GM21528 (cell line): Measurements from ENCODE around the gene PDZK1IP1.

ENCODE experiments used
- ATAC-seq: cut with Tn5 transposase; IDR thresholded peaks from one replicate; pipeline ENCODE4 v1.9.1; 2021; ENCODE audit warnings: mild to moderate bottlenecking, moderate library complexity; ENCODE audit not compliant: unreplicated experiment, low FRiP score

The PDZK1IP1 gene, protein sequence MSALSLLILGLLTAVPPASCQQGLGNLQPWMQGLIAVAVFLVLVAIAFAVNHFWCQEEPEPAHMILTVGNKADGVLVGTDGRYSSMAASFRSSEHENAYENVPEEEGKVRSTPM

DNA sequence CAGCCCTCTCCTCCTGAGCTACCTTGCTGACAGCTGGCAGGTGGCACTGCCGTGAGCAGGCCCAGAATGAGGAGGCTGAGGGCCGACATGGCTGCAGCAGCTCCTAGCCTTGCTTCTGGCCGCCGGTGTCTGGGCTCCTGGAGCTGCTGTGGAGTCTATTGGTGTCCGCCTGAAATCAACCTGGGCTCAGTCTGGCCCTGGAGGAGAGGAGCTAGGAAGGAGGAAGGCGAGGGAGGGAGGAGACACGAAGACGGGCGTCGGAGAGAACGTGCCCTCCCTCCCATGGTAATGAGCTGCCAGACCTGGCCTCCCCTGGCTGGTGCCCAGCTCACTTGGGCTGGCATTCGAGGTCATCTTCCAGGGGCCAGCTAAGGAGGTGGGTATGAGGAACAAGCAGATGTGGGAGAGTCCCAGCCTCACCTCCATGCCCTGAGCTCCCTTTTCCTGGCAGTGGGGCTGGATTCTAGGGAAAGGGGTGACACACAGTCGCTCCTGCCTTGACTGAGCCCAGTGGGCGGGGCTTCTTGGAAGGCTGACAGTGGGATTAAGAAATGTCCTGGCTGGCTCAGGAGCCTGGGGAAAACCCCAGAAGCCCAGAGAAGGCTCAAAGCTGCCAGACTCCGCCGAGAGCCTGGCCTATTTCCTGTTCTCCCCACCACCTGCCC lies at the start of gene PDZK1IP1:
Gene PDZK1IP1, minus strand, starts transcription at position 193 of the 665 bp plus-strand sequence. Its CDS starts 104 bp downstream, at position 89.
- no peak for ATAC-seq

DNA sequence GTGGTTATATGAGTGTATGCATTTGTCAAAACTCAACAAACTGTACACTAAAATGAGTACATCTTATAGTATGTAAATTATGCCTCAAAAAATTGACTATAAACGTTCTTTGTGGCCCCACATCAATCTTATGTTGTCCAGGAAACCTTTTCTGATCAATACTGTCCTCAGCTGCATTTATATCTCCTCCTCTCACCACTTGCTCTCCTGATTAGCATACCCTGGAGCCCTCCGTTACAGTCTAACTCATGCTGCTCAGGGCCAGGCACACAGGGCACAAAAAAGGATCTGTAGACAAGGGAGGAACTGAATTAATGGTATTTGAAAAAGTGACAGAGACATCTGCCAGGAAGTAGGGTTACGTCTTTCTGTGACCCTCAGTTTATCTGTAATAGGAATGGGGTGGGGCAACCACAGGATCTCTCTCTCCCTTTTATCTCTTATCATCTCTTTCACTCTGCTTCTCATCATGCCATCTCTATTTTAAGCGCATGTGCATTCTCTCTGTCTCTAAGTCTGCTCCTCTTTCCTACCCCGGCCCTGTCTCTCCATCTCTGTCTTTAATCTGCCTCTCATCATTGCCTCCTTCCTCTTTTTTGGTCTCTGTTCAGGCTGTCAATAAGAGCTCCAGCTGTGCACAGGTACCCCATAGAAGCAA lies 49.2 kb upstream of the PDZK1IP1 start:
- no peak for ATAC-seq

GRCh38 chr1:47235806-47236205 lies 46.0 kb upstream of the PDZK1IP1 start:
- ATAC-seq, result no peak

DNA sequence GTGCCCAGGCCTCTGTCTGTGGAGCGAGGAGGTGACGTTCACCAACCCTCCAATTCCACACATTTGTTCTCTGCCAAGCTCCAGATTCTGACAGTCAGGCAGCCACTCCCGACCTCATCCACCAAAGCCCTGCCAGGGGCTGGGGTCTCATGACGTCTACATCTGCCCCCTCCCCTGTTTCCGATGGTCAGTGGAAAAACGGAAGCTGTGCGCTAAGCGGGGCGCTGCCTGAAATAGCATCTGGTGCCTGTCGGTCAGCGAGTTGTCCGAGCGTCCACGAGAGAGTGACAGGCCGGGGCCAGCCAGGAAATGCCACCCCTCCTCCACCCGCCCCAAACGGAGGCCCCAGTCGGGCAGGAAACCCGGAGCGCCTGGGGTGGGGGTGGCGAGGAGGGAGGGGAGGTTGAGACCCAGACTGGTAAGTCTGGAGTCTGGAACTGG lies 45.4 kb upstream of the PDZK1IP1 start:
- no peak for ATAC-seq

GRCh38 chr1:47233186-47233585 lies 43.4 kb upstream of the PDZK1IP1 start:
- no peak for ATAC-seq

DNA sequence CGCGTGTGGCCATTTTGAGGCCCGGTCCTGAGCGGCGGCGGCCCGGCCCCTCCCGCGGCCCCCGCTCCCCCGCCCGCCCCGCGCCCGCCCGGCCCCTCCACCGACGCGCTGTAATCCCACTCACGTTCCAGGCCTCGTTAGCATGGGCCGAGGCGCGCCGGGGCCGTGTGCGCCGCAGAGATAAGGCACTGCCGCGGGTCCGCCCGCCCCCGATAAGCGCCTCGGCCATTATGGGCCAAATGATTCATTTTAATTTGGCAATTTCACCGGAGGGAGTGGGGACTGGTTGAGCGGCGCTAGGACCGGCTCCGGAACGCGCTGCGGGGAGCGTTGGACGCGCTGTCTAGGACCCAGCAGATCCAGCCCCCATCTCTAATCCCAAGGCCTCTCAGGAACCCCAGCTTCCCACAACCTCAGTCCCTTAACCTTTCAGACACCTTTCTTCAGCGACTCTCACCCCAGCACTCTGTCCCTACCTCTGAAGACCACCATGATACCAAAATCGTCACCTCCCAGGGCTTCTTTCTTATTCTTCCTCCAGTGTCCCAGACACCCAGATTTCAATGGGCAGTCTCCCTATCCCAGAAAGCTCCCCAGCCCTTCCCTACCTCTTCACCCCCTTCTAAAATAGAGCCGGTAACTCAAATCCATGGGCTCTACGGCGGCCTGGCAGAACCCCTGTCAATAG lies 42.5 kb upstream of the PDZK1IP1 start, which contains the start of gene TAL1:
Gene TAL1, minus strand, starts transcription at position 39 of the 688 bp plus-strand sequence. CDS start 6,337 bp downstream, outside the sequence.
- ATAC-seq, result no peak

GRCh38 chr1:47231301-47232186 lies 41.7 kb upstream of the PDZK1IP1 start:
- no peak for ATAC-seq

DNA sequence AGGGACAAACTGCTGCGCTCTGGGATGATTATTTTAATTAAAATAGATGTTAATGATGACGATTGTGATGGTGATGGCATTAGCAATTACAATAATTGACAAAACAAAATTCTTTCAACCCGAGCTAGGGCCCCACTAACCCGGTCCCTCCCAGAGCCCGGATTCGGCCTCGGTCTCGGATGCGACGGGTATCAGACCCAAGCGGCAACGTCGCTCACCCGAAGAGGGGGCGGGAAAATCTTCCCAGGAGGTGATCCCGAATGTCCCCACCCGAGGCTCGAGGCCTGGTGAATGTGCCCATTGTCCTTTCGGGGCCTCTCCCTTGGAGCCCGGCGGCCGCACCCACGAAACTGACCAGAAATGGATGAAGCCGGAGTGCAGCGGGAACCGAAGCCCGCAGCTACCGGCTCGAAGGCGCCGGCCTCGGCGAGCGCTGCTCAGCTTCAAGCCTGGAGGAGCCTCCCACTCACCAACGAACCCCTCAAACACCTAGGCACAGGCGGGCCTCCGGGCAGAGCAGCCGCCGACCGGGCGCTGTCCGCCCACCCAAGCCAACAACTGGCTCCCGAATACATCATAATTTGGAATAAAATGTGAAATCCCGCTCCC lies 41.0 kb upstream of the PDZK1IP1 start:
- no peak for ATAC-seq

- no peak for ATAC-seq
Observed at GRCh38 chr1:47229886-47230691, 40.3 kb upstream of the PDZK1IP1 start.

- ATAC-seq, result no peak
Observed at GRCh38 chr1:47229031-47229885, 39.4 kb upstream of the PDZK1IP1 start.

- no peak for ATAC-seq
Observed at GRCh38 chr1:47228644-47229030, 38.8 kb upstream of the PDZK1IP1 start.

GRCh38 chr1:47227341-47228232 lies 37.8 kb upstream of the PDZK1IP1 start:
- ATAC-seq, result no peak

DNA sequence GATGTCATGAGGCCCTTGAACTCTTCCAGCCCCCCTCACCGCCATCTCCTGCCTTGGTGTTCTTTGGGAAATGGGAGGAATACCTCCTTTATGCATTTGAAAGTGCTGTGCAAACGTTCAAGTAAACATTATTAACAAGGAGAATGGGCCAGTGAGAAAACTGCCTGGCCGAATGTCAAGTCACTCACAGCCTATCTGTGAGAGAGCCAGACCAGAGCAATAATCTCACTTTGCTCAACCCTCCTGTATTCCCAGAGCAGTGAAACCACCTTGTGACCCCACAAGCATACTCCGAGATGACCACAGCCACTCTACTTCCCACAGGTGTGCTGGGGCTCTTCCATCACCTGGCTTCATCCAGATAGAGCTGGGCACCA lies 37.0 kb upstream of the PDZK1IP1 start:
- ATAC-seq, result no peak

DNA sequence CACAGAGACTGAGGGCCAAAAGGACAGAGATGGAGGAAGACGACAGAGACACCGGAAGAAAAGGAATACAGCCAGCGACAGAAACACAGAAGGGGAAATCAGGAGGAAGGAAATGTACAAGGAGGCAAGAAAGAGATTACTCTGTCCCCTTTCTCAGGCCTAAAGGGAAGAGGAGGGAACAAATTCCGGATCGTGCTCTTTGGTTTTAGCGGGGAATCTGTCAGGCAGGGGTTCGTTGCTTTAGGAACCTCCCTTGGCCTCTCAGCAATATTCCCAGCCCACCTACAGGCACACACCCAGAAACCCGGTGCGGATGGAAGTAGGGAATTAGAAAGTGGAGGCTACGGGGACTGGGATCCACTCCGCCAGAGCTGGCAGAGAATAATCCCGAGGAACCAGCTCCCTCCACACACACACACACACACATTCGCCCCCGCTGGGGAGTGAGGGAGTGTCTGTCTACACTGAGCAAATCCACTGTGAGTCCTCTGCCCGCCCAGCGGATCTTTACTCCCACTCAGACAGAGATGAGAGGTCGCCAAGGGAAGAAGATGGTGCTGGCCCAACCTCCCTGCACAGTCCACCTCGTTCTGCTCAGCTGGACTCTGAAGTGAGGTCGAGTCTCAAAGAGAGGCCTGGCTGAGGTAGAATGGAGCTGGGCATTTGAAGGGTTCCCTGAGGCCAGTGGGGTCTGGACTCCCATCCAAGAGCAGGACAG lies 36.4 kb upstream of the PDZK1IP1 start:
- ATAC-seq, result no peak

GRCh38 chr1:47225430-47226100 lies 35.7 kb upstream of the PDZK1IP1 start:
- ATAC-seq, result no peak
